HG03103 (cell line): ENCODE data around the gene ISY1.
"Not testable (repeated sequence)": the region's sequence is repeated elsewhere in the genome, so short reads cannot be mapped to it uniquely, and the experiment has no call there.

Experiments used
- ATAC-seq: cut with Tn5 transposase; IDR thresholded peaks from one replicate; pipeline ENCODE4 v1.9.1; 2021; ENCODE audit warnings: low read depth; ENCODE audit not compliant: unreplicated experiment

Gene ISY1

DNA sequence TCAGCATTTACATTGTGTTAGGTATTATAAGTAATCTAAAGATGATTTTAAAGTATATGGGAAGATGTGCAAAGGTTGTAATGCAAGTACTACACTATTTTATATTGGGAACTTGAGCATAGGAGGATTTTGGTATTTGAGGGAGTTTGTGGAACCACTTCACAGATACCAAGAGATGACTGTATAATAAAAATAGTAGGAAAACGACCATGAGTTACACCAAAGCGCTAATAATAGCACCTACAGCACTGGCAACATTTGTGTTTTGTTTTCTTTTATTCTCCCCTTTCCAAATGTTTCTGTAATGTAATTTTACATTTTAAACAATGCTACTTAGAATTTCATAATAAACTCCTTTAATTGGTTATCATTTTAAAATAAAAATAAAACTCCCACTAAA, 12.3 kb upstream of the ISY1 start:
- no peak for ATAC-seq

DNA sequence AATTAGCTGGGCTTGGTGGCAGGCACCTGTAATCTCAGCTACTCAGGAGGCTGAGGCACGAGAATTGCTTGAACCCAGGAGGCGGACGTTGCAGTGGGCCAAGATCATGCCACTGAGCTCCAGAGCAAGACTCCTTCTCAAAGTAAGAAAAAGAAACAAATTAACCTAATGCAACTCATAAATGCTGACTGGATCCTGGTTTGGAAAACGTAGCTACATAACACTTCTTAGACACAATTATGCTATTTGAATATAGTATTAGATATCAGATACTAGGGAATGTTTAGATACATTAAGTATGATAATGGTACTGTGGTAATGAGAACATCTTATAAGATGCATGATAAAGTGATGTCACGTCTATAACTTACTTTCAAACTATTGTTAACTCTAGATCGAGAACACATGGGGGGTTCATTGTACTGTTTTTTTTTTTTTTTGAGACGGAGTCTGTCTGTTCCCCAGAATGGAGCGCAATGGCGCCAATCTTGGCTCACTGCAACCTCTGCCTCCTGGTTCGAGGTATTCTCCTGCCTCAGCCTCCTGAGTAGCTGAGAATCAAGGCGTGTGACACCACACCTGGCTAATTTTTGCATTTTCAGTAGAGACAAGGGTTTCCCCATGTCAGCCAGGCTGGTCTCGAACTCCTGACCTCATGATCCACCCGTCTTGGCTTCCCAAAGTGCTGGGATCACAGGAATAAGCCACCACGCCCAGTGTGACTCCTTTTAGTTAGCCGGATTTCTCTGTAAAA, 5.9 kb upstream of the ISY1 start:
- no peak for ATAC-seq

DNA sequence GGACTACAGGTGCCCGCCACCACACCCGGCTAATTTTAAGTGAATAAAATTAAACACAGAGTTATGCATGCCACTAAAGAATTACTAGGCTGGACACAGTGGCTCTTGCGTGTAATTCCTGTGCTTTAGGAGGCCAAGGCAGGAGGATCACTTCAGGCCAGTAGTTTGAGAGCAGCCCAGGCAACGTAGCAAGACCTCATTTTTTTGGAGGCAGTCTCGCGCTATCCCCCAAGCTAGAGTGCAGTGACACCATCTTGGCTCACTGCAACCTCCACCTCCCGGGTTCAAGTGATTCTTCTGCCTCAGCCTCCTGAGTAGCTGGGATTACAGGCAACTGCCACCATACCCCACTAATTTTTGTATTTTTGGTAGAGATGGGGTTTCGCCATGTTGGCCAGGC, 4.7 kb upstream of the ISY1 start:
- not testable (repeated sequence) for ATAC-seq

DNA sequence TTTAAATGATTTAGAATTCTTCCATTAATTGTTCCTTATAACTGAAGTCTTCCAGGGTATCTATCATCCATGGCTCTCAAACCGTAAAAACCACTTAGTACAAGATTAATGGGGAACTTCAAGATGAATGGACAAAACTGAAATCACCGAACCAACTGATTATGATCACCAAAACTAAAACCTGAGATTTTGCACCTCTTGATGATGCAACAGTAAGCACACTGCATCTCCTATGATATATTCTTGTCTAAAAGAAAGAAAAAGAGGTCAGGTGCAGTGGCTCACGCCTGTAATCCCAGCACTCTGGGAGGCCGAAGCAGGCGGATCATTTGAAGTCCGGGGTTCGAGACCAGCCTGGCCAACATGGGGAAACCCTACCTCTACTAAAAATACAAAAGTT, 3.6 kb upstream of the ISY1 start:
- no peak for ATAC-seq

DNA sequence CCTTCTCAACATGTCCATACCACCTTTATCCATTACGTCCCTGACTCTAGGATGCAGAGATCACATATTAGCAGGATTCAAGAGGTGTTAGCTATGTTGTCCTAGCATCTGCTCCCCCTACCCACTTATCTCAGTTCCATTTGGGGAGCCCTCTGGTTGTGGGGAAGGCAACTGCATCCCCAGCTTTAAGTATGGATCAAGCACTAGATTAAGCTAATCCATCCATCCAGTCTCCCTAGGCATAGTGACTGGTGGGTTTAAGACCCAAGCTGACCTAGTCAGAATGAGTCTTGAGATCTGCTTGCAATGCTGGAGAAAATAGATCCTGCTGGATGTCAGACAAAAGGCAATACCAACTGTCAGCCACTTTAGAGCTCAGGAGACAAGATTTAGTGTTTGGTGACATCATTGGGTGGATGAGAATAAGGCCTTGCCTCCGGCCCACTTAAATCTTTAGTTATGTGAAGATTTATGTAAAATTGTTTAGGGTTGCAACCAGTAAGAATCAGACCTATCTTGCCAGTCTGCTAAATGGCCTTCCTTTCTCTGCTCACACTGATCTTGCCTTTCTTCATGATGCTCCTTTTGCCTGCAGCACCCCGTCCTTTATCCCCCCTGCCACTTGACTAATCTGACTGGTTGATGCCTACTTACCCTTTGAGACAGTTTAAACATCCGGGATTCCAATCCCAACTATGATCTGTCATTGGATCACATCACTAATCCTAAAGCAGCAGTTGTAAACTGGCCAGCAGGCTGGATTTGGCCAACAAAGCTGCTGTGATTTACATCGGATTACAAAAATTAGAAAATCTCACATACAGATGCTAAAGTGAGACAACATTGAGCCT, 2.1 kb upstream of the ISY1 start:
- no peak for ATAC-seq

DNA sequence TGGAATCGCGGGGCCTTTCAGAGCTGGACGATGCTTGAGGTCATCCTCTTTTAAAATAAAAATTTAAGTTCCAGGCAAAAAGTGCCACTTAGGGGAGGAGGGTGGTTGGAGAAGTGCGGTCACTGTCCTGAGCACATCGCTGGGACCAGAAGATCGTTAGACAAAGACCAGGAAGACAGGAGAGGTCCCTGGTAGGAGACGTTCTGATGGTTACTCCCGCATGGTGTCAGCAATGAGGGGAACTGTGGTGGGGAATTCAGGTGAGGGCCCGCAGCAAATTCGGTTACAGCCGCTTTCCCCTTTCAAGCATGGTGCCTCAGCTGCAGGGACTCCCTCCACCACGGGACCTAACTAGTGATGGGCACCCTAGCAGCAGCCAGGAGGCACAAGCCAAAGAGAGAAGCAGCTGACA, 1.0 kb upstream of the ISY1 start:
- no peak for ATAC-seq

DNA sequence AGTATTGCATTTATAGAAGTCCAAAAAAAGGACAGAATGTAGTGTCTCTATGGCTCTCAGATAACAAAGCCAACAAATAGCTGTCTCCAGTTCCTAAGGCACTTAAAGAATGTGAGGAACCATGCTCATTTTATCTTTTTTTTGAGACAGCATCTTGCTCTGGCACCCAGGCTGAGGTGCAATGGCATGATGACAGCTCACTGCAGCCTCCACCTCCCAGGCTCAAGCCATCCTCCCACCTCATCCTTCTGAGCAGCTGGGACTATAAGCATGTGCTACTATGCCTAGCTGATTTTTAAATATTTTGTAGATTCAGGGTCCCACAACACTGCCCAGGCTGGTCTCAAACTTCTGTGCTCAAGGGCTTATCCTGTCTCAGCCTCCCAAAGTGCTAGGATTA, 16.1 kb downstream of the ISY1 start:
- ATAC-seq: no peak

DNA sequence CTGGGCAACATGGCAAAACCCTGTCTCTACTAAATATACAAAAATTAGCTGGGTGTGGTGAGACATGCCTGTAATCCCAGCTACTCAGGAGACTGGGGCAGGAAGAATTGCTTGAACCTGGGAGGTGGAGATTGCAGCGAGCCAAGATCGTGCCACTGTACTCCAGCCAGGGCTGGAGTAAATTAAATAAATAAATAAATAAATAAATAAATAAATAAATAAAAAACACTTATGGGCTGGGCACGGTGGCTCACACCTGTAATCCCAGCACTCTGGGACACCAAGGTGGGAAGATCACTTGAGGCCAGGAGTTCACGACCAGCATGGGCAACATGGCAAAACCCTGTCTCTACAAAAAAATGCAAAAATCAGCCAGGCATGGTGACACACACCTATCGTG, 19.9 kb downstream of the ISY1 start:
- not testable (repeated sequence) for ATAC-seq

DNA sequence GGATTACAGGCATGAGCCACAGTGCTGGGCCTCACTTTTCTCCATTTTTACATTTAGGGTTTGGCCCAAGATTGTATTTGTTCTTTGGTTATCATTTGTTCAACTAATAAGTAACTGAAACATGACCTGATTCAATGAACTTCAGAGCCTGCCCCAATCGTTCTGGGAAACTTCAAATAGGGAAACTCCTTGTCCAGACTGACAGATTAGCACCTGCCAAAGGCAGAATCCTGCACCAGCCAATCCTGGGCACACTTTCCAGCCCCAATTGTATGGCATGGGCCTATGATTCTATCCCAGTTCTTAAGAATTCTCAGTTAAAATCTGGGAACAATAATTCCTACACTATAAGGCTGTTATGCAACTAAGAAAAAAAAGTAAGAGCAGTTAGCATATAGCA, 21.0 kb downstream of the ISY1 start:
- ATAC-seq: no peak

DNA sequence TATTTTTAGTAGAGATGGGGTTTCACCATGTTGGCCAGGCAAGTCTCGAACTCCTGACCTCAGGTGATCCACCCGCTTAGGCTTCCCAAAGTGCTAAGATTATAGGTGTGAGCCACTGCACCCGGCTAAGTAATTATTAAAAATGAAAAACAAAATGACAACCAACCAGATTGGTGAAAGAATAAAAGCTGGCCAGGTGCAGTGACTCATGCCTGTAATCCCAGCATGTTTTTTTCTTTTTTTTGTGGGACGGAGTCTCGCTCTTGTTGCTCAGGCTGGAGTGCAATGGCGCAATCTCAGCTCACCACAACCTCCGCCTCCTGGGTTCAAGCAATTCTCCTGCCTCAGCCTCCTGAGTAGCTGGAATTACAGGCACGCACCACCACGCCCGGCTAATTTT, 24.6 kb downstream of the ISY1 start:
- ATAC-seq: not testable (repeated sequence)

DNA sequence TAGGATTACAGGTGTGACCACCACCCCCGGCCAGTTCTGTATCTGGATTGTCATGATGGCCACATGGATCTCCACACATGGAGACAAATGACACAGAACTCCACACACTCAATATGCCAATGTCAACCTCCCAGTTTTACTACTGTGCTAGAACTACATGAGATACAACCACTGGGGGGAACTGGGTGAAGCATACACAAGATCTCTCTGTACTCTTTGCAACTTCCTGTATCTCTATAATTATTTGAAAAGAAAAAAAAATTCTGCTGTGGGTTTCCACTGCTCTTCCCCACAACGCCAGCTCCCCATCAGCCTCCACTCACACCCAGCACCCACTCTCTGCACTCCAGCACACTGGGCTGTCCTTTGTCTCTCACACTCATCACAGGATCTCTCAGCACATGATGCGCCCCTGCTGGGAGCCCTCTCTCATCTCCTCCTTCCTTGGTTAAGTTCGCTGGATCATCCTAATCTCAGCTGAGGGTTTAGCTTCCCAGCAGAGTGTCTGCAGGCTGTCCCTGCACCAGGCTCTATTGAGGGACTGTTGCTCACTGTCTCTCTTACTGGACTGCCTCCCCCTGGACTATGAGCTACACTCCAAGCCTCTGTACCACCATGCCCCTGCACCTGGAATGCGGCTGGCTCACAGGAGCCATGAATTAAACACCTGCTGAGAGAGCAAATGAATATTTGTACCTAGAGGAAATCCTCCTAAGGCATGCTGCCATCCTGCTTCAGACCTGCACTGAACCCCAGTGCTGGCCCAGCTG, 28.6 kb downstream of the ISY1 start:
- no peak for ATAC-seq

DNA sequence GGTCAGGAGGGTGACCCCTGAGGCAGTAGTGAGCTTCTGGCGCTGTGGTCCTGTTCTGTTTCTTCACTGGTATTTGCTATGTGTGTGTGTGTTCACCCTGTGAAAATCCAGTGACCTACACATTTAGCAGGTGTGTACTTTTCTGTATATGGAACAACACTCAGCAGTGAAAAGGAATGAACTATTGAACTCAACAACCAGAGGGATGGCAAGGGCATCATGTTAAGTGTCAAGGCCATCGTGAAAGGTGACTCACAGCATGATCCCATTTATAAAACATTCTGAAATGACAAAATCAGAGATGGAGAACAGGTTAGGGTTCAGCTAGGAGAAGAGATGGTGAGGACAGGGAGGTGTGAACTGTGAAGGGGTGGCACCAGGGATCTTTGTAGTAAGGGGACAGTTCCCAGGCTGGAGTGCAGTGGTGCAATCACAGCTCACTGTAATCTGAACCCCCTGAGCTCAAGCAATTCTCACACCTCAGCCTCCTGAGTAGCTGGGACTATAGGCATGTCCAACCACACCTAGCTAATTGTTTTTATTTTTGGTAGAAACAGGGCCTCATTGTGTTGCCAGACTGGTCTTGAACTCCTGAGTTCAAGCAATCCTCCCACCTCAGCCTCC, 29.3 kb downstream of the ISY1 start:
- ATAC-seq: no peak

DNA sequence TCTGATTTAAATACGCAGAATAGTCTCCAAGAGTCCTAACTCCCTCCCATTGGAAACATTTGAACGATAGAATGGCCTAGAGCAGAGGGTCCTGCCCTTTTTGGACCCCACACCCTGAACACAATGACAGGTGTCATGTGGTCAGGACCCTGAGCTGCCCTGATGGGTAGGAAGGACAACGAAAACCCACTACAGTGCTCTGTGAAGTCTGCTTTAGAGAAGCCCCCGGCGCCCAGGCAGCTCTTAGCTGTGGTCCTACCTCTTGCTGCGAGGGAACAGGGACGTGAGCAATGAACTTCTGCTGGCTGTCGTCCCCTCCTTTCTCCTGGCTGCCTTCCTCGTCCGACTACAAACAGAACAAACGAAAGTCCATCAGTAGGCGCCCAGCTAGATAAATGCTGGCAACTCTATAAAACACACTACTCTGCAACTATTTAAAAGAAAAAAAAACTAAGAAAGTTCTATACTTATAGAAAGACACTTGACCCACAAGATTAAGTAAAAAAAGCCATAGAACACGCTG, 30.5 kb downstream of the ISY1 start:
- no peak for ATAC-seq

DNA sequence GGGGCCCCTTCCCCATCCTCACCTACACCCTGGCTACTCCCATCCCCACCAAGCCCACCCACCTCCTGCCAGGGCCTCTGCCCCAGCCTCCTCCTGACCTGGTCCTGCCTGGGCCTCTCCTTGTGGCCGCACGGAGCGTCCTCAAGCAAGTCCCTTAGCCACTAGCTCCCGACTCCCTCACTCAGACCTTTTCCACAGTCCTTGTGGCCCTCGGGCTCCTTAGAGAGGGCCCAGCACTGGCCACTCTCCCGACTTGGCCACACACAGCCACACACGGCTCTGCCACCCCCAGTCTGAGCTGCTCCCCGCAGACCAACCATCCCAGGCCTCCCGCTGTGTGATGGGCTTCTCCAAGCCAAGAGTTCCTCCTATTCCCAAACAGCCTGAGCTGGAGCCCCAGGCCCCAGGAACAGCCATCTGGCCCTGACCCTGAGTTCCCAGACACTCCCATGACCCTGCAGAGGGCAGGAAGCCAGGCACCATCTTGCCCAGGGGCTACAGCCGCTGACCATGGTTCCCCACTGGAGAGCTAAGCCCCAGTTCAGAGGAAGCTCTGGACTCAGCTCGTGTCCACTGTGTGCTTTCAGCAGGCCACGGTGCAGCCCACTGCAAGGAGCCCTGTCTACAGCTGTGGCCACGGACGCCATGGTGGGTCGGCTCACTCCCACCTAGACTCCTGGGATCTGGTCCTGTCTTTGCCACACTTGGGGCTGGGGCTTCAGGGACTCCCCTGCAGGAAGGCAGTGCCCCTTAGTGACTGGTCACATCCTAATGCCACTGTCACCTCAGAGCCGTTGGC, 32.3 kb downstream of the ISY1 start:
- no peak for ATAC-seq

DNA sequence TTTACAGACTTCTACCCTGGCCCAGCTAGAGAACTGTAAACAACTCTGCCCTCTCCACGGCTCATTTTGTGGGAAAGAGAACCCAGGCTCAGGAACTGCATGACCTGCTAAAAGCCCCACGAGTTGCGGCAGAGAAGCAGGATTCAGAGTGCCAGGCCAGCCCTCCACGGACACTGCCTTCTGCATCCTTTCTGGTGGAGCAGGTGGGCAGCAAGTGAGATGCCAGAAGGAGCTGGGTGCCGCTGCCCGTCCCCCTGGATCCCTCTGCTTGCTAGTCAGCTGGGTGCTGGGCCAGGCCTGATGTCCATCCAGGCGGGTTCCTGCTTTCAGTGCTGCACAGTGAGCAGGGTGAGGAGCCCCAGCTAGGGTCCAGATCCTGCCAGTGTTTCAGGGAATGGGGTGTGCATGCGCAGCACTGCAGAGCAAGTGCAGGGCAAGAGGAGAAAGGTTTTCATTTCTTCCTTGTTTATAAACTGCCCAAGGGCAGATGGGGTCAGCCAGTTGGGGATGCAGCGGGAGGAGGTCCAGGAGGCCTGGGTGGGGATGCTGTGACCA, 34.1 kb downstream of the ISY1 start:
- ATAC-seq: no peak

DNA sequence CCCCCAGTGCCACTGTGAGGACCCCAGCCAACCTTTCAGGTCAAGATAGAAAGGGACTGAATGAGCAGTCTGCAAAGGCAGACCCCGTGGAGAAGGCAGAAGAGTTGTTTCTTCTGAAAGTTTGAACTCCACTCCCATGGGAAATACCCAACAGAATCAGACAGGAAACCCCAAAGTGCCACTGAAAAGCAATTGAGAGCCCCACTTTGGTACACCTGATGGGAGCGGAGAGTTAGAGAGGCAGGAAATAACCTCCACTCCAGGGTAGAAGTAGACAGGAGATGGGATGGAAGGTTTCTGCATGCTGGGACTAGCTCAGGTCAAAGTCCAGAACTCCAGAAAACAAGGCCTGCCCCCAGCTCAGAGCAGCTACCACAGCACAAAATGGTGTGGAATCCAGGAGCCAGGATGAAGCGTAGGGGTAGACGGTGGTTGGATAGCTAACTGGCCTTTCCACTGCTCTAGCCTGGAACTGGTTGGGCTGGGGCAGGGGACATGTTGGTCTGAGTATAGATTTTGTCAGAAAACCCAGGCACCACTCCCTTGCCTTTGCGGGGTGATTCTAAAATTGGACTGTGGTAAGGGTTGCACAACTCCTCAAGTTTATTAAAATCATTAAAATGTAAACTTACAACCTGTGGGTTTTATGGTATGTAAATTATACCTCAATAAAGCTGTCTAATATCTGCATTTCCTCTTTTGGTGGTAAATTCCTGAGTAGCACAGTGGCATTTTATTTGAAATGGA, 37.4 kb downstream of the ISY1 start:
- no peak for ATAC-seq

DNA sequence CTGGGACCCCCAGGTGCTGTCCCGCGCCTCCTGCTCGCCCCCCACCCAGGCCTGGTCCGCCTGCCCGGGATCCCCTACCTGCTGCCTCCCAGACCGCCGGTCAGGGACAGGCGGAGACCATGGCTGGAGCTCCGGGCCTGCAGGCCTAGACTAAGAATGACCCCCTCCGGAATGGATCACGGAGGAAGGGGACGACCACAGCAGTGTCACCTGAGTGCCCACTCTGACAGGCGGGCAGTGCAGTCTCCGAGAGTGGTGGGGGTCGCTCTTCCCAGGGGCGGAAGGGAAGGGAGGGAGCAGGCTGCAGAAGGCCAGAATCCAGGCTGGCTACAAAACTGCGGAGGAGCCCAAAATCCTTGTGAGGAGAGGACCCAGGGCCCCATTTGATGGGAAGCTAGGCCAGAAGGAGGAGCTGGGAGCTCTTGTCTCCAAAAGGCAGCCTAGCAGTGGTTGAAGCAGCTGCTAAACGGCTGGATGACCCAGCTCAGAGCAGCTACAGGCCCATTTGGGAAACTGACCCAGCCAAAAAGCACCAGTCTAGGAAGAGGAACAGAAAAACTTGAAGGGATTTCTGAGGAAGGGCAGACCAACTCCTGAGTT, 38.4 kb downstream of the ISY1 start:
- no peak for ATAC-seq

DNA sequence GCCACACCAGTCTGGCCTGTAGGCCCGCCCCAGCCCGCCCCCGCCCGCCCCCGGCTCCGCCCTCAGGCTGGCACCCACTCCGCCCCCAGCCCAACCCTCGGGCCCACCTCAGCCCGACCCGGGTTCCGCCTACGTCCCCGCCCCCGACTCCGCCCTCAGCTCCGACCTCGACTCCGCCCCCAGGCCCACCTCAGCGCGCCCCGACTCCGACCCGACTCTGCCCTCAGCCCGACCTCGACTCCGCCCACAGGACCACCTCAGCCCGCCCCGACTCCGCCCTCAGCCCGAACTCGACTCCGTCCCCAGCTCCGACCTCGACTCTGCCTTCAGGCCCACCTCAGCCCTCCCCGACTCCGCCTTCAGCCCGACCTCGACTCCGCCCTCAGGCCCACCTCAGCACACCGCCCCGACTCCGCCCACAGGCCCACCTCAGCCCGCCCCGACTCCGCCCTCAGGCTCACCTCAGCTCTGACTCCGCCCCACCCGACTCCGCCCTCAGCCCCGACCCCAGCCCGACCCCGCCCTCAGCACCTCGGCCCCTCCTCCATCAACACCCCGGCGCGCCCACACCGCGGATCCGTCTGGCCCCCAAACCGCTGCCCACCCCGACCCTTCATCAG, 39.0 kb downstream of the ISY1 start, which contains the start of gene RAB43:
TSS of gene RAB43 (minus strand) at position 13 of the 620 bp plus-strand sequence. CDS start 315 bp downstream, outside the sequence.
- ATAC-seq: peak; percentile 39
